Mesenchymal stem cell (in vitro differentiated cells and primary cell): ENCODE measurements around the gene OR5K1.

Experiments
- DNase-seq: peaks from one replicate; pipeline ENCODE4 v3.0.0-alpha.2; 2013
- H2AFZ ChIP-seq: one replicate; pipeline ENCODE4 v1.6.1; 2013; ENCODE audit warnings: low read depth, mild to moderate bottlenecking, control low read depth, inconsistent platforms, low read length, moderate library complexity
- H2AK5ac ChIP-seq: 2 replicates; pipeline ENCODE4 v1.6.1; 2013; ENCODE audit warnings: low read length, moderate library complexity, mild to moderate bottlenecking, inconsistent platforms; ENCODE audit not compliant: severe bottlenecking
- H2BK120ac ChIP-seq: one replicate; pipeline ENCODE4 v1.6.1; 2013; ENCODE audit warnings: low read depth, mild to moderate bottlenecking, inconsistent platforms, low read length, moderate library complexity
- H2BK12ac ChIP-seq, 2 experiments: one replicate each; pipeline ENCODE4 v1.6.1; 2013; ENCODE audit warnings: inconsistent platforms in 2 of 2, low read length in 2 of 2, mild to moderate bottlenecking in 2 of 2, moderate library complexity in 2 of 2, control low read depth in 1 of 2
- H2BK15ac ChIP-seq: one replicate; pipeline ENCODE4 v1.6.1; 2013; ENCODE audit warnings: mild to moderate bottlenecking, low read depth, inconsistent platforms; ENCODE audit not compliant: poor library complexity, severe bottlenecking
- H2BK5ac ChIP-seq: 2 replicates; pipeline ENCODE4 v1.6.1; 2013; ENCODE audit warnings: low read depth, mild to moderate bottlenecking, low read length, control low read depth, inconsistent platforms; ENCODE audit not compliant: poor library complexity, severe bottlenecking
- H3K14ac ChIP-seq, 2 experiments: one replicate each; pipeline ENCODE4 v1.6.1; 2013; ENCODE audit warnings: inconsistent platforms in 2 of 2, low read length in 2 of 2, control low read depth in 1 of 2, mild to moderate bottlenecking in 1 of 2, moderate library complexity in 1 of 2
- H3K18ac ChIP-seq, 2 experiments: one replicate each; pipeline ENCODE4 v1.6.1; 2013; ENCODE audit warnings: inconsistent platforms in 2 of 2, low read length in 2 of 2, control low read depth in 1 of 2, low read depth in 1 of 2, mild to moderate bottlenecking in 1 of 2
- H3K23ac ChIP-seq, 2 experiments: one replicate each; pipeline ENCODE4 v1.6.1; 2013; ENCODE audit warnings: inconsistent platforms in 2 of 2, low read length in 2 of 2, mild to moderate bottlenecking in 2 of 2, moderate library complexity in 2 of 2, control low read depth in 1 of 2
- H3K27ac ChIP-seq: 2 replicates; pipeline ENCODE4 v1.5.1; 2013; ENCODE audit warnings: mild to moderate bottlenecking, moderate library complexity, low read length, control low read depth, inconsistent platforms; ENCODE audit not compliant: poor library complexity, severe bottlenecking
- H3K27me3 ChIP-seq, 2 experiments: 2 replicates each; pipeline versions ENCODE4 v1.6.1 to v1.7.0; 2013; ENCODE audit warnings: low read length in 2 of 2, mild to moderate bottlenecking in 2 of 2, moderate library complexity in 2 of 2, control low read depth in 1 of 2, inconsistent platforms in 1 of 2; ENCODE audit not compliant: control insufficient read depth in 1 of 2, insufficient read depth in 1 of 2
- H3K36me3 ChIP-seq, 2 experiments: 2 replicates each; pipeline versions ENCODE4 v1.6.1 to v1.7.0; 2013; ENCODE audit warnings: low read length in 2 of 2, control low read depth in 1 of 2, inconsistent platforms in 1 of 2, low read depth in 1 of 2, mild to moderate bottlenecking in 1 of 2; ENCODE audit not compliant: insufficient read depth in 2 of 2, control insufficient read depth in 1 of 2
- H3K4ac ChIP-seq, 2 experiments: one replicate each; pipeline ENCODE4 v1.6.1; 2013; ENCODE audit warnings: inconsistent platforms in 2 of 2, low read length in 2 of 2, mild to moderate bottlenecking in 2 of 2, moderate library complexity in 2 of 2, control low read depth in 1 of 2, low read depth in 1 of 2
- H3K4me1 ChIP-seq: 2 replicates; pipeline ENCODE4 v1.6.1; 2013; ENCODE audit warnings: low read depth, low read length, control low read depth; ENCODE audit not compliant: control insufficient read depth, insufficient read depth
- H3K4me2 ChIP-seq: 2 replicates; pipeline ENCODE4 v1.6.1; 2013; ENCODE audit warnings: low read length, mild to moderate bottlenecking, inconsistent platforms; ENCODE audit not compliant: poor library complexity, severe bottlenecking
- H3K4me3 ChIP-seq, 2 experiments: 2 replicates each; pipeline versions ENCODE4 v1.5.1 to v1.7.0; 2013; ENCODE audit warnings: low read length in 2 of 2, mild to moderate bottlenecking in 2 of 2, control low read depth in 1 of 2, low read depth in 1 of 2; ENCODE audit not compliant: insufficient read depth in 1 of 2
- H3K79me1 ChIP-seq: replicated peaks from 2 replicates; pipeline ENCODE4 v1.6.1; 2013; ENCODE audit warnings: mild to moderate bottlenecking, control low read depth, low read length, inconsistent platforms; ENCODE audit not compliant: poor library complexity, severe bottlenecking
- H3K9ac ChIP-seq: 2 replicates; pipeline ENCODE4 v1.7.0; 2013; ENCODE audit warnings: mild to moderate bottlenecking, low read length, moderate library complexity
- H3K9me3 ChIP-seq: 2 replicates; pipeline ENCODE4 v1.7.0; 2013; ENCODE audit warnings: mild to moderate bottlenecking, low read length; ENCODE audit not compliant: control insufficient read depth
- H4K8ac ChIP-seq: one replicate; pipeline ENCODE4 v1.6.1; 2013; ENCODE audit warnings: inconsistent platforms, mild to moderate bottlenecking, low read length, moderate library complexity
- H4K91ac ChIP-seq: one replicate; pipeline ENCODE4 v1.6.1; 2013; ENCODE audit warnings: mild to moderate bottlenecking, low read length, inconsistent platforms
- WGBS: methylation state at CpG from one replicate; pipeline ENCODE4 v1.1.7; 2013; ENCODE audit warnings: mixed read lengths; 5-methylcytosine and 5-hydroxymethylcytosine counted together

Gene OR5K1

GRCh38 chr3:98501270-98501669 is 38.3 kb downstream of the OR5K1 start:
- Histone ChIP-seq H4K91ac (no peak overlapping the region), H3K36me3 (no peaks in the 10 kb centered on the region), H3K4ac (no peak overlapping the region), H3K14ac (no peak overlapping the region), H3K23ac (no peak overlapping the region), H2AFZ (no peak overlapping the region), H2BK15ac (no peak overlapping the region), H2BK120ac (no peak overlapping the region), H3K79me1 (no peaks in the 10 kb centered on the region), H3K4me1 (no peaks in the 10 kb centered on the region), H4K8ac (no peak overlapping the region), H2AK5ac (no peak overlapping the region), H2BK5ac (no peak overlapping the region), H3K9me3 (no peaks in the 10 kb centered on the region), H3K27ac (no peak overlapping the region), H3K18ac (no peak overlapping the region), H3K4me3 (no peak overlapping the region), H3K27me3 (peaks cover 0 to 6% of the 10 kb centered on the region in 2 experiments), H3K9ac (no peak overlapping the region), H3K4me2 (no peak overlapping the region), H2BK12ac (no peak overlapping the region)
- WGBS = 100% methylated on average over 2 of the region's 4 CpGs
- no peak for DNase-seq

GRCh38 chr3:98501863-98502576 is 39.0 kb downstream of the OR5K1 start:
- H3K4me1 ChIP-seq = no peaks in the 10 kb centered on the region
- no peak overlapping the region for H3K4me3 ChIP-seq
- H3K14ac ChIP-seq = no peak overlapping the region
- no peak overlapping the region for H4K8ac ChIP-seq
- no peak overlapping the region for H2BK120ac ChIP-seq
- no peak overlapping the region for H2BK5ac ChIP-seq
- no peak overlapping the region for H3K4me2 ChIP-seq
- H3K4ac ChIP-seq = no peak overlapping the region
- no peak overlapping the region for H2BK15ac ChIP-seq
- H3K36me3 ChIP-seq = no peaks in the 10 kb centered on the region
- H2AK5ac ChIP-seq = no peak overlapping the region
- H3K79me1 ChIP-seq = no peaks in the 10 kb centered on the region
- no peak overlapping the region for H3K18ac ChIP-seq
- WGBS = 98% methylated on average over 3 of the region's 5 CpGs
- no peak overlapping the region for H4K91ac ChIP-seq
- peaks cover 0 to 6% of the 10 kb centered on the region in 2 experiments for H3K27me3 ChIP-seq
- no peak overlapping the region for H3K9ac ChIP-seq
- no peak overlapping the region for H3K27ac ChIP-seq
- no peak overlapping the region for H2BK12ac ChIP-seq
- H2AFZ ChIP-seq = no peak overlapping the region
- no peaks in the 10 kb centered on the region for H3K9me3 ChIP-seq
- H3K23ac ChIP-seq = no peak overlapping the region
- no peak for DNase-seq

- H2BK5ac ChIP-seq = no peak overlapping the region
- peaks cover 0 to 6% of the 10 kb centered on the region in 2 experiments for H3K27me3 ChIP-seq
- H2BK120ac ChIP-seq = no peak overlapping the region
- no peak overlapping the region for H4K8ac ChIP-seq
- H4K91ac ChIP-seq = no peak overlapping the region
- H2AFZ ChIP-seq = no peak overlapping the region
- H3K4me1 ChIP-seq = no peaks in the 10 kb centered on the region
- H3K23ac ChIP-seq = no peak overlapping the region
- no peaks in the 10 kb centered on the region for H3K9me3 ChIP-seq
- no peak overlapping the region for H3K27ac ChIP-seq
- no peak overlapping the region for H3K9ac ChIP-seq
- H3K14ac ChIP-seq = no peak overlapping the region
- H3K4me2 ChIP-seq = no peak overlapping the region
- H3K79me1 ChIP-seq = no peaks in the 10 kb centered on the region
- H3K4me3 ChIP-seq = no peak overlapping the region
- no peak overlapping the region for H2BK15ac ChIP-seq
- H2BK12ac ChIP-seq = no peak overlapping the region
- DNase-seq = no peak
- no peak overlapping the region for H3K18ac ChIP-seq
- H3K36me3 ChIP-seq = no peaks in the 10 kb centered on the region
- 65% methylated on average over 4 of the region's 4 CpGs for WGBS
- no peak overlapping the region for H2AK5ac ChIP-seq
- H3K4ac ChIP-seq = no peak overlapping the region
Observed at GRCh38 chr3:98504539-98504938, 41.5 kb downstream of the OR5K1 start.

GRCh38 chr3:98508582-98508981 is 45.6 kb downstream of the OR5K1 start:
- H2BK12ac ChIP-seq = no peak overlapping the region
- H4K8ac ChIP-seq = no peak overlapping the region
- no peak overlapping the region for H3K4me2 ChIP-seq
- no peaks in the 10 kb centered on the region for H3K36me3 ChIP-seq
- H3K27me3 ChIP-seq = peaks cover 0 to under 1% of the 10 kb centered on the region in 2 experiments
- H3K4me1 ChIP-seq = no peaks in the 10 kb centered on the region
- H3K9ac ChIP-seq = no peak overlapping the region
- no peak overlapping the region for H2BK15ac ChIP-seq
- H2BK120ac ChIP-seq = no peak overlapping the region
- H3K4me3 ChIP-seq = no peak overlapping the region
- 95% methylated on average over 2 of the region's 2 CpGs for WGBS
- H3K18ac ChIP-seq = no peak overlapping the region
- H3K4ac ChIP-seq = no peak overlapping the region
- H2AFZ ChIP-seq = no peak overlapping the region
- no peak overlapping the region for H2BK5ac ChIP-seq
- no peak overlapping the region for H4K91ac ChIP-seq
- H3K79me1 ChIP-seq = no peaks in the 10 kb centered on the region
- no peak overlapping the region for H3K14ac ChIP-seq
- H3K23ac ChIP-seq = no peak overlapping the region
- H2AK5ac ChIP-seq = no peak overlapping the region
- H3K9me3 ChIP-seq = no peaks in the 10 kb centered on the region
- no peak overlapping the region for H3K27ac ChIP-seq
- no peak for DNase-seq
